SW480 (cell line): ENCODE data around the gene RIOK3.

Source experiments
- DNase-seq: peaks from one replicate; pipeline ENCODE4 v3.0.0-alpha.2; 2016; ENCODE audit warnings: low spot score

Gene RIOK3

GRCh38 chr18:23531912-23532311 is 78.8 kb downstream of the RIOK3 start:
- no peak for DNase-seq
